Measurements from ENCODE around the gene ATP6V1B1.

Gene ATP6V1B1

GRCh38 chr2:70984576-70985282 is 49.0 kb downstream of the ATP6V1B1 start:
- no peak overlapping the region for H3K4me3 ChIP-seq (ENCODE audit: low read length)
- DNase-seq (ENCODE audit: low read depth): peak; percentile 73

GRCh38 chr2:70985283-70985688 is 49.6 kb downstream of the ATP6V1B1 start:
- DNase-seq (ENCODE audit: low read depth): no peak
- H3K4me3 ChIP-seq (ENCODE audit: low read length): no peak overlapping the region
- no peak for TF ChIP-seq CTCF (IDR thresholded peaks at IDR 0.05; ENCODE audit: insufficient read depth, low read depth, low read length, missing control alignments)

More at GRCh38 chr2:70984576-70985282, 49.0 kb downstream of the ATP6V1B1 start:
- peak; percentile 76 for TF ChIP-seq CTCF (IDR thresholded peaks at IDR 0.05; ENCODE audit: insufficient read depth, low read depth, low read length, missing control alignments)

GRCh38 chr2:70985956-70986355 is 50.3 kb downstream of the ATP6V1B1 start:
- no peak for TF ChIP-seq CTCF (IDR thresholded peaks at IDR 0.05; ENCODE audit: insufficient read depth, low read depth, low read length, missing control alignments)
- H3K4me3 ChIP-seq (ENCODE audit: low read length): no peak overlapping the region
- DNase-seq (ENCODE audit: low read depth): no peak

- no peak overlapping the region for H3K4me3 ChIP-seq (ENCODE audit: low read length)
- no peak for DNase-seq (ENCODE audit: low read depth)
- no peak for TF ChIP-seq CTCF (IDR thresholded peaks at IDR 0.05; ENCODE audit: insufficient read depth, low read depth, low read length, missing control alignments)
These were observed 50.9 kb downstream of the ATP6V1B1 start for GRCh38 chr2:70986499-70987189.

GRCh38 chr2:70987386-70987785 is 51.7 kb downstream of the ATP6V1B1 start:
- TF ChIP-seq CTCF (IDR thresholded peaks at IDR 0.05; ENCODE audit: insufficient read depth, low read depth, low read length, missing control alignments): no peak
- H3K4me3 ChIP-seq (ENCODE audit: low read length): no peak overlapping the region
- no peak for DNase-seq (ENCODE audit: low read depth)

- H3K4me3 ChIP-seq (ENCODE audit: low read length): no peak overlapping the region
- DNase-seq (ENCODE audit: low read depth): no peak
- TF ChIP-seq CTCF (IDR thresholded peaks at IDR 0.05; ENCODE audit: insufficient read depth, low read depth, low read length, missing control alignments): no peak
These were observed 52.5 kb downstream of the ATP6V1B1 start for GRCh38 chr2:70988151-70988550.

All from epithelial cell of esophagus (primary cell).